HG02943 (cell line): ENCODE measurements around the gene SLC25A3.

Experiments used
- ATAC-seq: cut with Tn5 transposase; IDR thresholded peaks from one replicate; pipeline ENCODE4 v1.9.1; 2021; ENCODE audit warnings: mild to moderate bottlenecking, low read depth, moderate library complexity; ENCODE audit not compliant: unreplicated experiment

The SLC25A3 gene

DNA sequence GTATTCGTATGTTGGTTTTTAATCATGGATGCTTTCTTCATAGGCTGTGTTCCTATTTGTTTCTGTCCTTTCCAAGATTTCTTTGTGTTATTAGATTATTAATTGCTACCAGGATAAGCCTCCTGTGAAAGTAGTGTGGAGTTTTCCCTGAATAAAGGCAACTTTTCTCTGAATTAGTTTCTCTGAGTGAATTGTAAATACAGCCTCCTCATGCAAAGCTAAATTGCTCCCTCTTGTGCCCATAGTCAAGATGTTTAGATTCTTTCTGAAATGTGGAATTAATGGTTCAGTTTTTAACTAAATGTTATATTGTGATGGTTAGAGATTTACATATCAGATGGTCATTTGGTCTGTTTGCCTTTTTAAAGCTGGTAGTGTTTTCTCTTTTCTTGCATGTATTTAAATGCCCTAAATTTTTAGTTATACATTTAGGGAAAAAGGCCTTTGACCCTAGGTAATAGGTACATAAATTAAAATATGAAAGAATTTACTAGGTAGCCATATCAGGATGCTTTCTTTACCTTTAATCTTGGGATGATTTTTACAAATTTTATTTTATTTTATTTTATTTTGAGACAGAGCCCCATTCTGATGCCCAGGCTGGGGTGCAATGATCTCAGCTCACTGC, 60.5 kb downstream of the SLC25A3 start:
- no peak for ATAC-seq
